HS-27A (cell line): ENCODE measurements around the gene MXRA7.
"Not testable (repeated sequence)": the region's sequence is repeated elsewhere in the genome, so short reads cannot be mapped to it uniquely, and the experiment has no call there.

Experiments
- DNase-seq: peaks from one replicate; pipeline ENCODE4 v3.0.0-alpha.2; 2012; ENCODE audit warnings: low read depth, missing footprints

The MXRA7 gene

DNA sequence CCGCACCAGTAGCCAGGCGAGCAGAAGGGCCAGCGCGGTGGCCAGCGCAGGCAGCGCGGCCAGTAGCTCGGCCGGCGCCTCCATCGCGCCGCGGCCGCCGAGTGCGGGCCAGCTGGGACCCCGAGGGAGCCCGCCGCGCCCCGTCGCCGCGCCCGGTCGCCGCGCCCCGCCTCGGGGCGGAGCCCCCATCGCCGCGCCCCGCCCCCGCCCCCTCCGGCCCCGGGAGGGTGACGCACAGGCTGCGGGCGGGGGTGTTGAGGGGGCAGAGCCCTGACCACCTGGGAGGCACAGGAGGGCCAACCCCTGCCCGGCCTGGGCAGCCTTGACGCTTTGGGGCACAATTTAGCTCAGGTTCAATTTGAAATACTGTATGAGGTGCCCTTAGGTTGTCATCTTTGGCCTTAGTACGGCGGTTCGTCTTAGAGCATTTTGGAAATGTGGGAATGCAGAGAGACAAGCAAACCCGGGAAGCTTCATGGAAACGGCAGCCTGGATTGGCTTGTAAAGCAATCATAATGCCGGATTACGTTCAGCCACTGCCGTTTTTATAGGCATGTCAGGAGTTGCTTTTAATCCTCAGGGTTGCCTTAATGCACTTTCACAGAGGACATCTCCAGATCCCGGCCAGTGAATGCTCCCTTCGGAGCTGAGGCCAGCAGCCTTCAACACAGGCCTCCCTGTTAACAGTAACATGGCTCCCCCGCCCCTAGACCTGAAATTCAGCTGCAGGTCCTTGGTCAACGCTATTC, at the start of gene MXRA7:
MXRA7 (minus strand) TSS at position 103 of the 749 bp plus-strand sequence; CDS start at position 84, 19 bp downstream.
- no peak for DNase-seq

GRCh38 chr17:76758570-76758969, 47.8 kb upstream of the MXRA7 start:
- no peak for DNase-seq

GRCh38 chr17:76757256-76757655, 46.5 kb upstream of the MXRA7 start:
- DNase-seq = no peak

DNA sequence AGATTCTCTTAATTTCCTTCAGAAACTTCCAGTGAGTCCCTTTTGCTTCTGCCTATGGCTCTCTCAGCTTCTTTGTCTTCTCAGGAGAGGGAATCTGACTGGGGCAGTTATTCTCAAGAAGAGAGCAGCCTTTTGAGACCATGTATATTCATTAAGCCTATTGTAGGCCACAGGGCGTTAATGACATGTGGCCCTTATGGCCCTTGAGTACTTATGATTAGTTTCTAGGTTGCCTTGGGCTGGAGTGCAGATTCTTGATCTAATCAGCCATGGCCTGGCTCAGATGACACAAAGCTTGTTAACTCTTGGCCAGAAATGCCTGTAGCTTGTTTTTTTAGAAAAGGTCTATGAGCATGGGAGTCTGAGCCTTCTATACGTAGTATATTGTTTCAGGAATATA, 44.5 kb upstream of the MXRA7 start:
- DNase-seq = no peak

- no peak for DNase-seq
Measured at GRCh38 chr17:76753061-76753961, 42.5 kb upstream of the MXRA7 start.

GRCh38 chr17:76752006-76752405, 41.2 kb upstream of the MXRA7 start:
- no peak for DNase-seq

GRCh38 chr17:76751416-76751993, 40.7 kb upstream of the MXRA7 start:
- no peak for DNase-seq

DNA sequence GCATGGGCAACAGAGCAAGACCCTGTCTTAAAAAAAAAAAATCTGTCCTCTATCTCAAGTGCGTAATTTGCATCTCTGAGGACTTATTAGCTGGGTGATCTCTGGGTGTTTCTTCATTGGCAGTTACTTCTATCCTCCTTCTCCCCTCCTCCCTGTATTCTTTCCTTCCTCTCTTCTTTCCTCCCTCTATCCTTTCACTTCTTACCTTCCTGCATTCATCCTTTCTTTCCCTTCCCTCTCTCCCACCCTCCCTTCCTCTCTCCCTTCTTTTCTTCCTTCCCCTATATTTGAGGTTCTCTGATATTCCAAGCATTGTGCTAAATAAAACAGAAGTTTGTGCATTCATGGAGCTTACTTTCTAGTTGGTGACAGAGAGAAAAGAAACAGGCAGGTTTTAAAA, 37.9 kb upstream of the MXRA7 start:
- no peak for DNase-seq

GRCh38 chr17:76747716-76748363, 37.1 kb upstream of the MXRA7 start:
- DNase-seq = no peak

DNA sequence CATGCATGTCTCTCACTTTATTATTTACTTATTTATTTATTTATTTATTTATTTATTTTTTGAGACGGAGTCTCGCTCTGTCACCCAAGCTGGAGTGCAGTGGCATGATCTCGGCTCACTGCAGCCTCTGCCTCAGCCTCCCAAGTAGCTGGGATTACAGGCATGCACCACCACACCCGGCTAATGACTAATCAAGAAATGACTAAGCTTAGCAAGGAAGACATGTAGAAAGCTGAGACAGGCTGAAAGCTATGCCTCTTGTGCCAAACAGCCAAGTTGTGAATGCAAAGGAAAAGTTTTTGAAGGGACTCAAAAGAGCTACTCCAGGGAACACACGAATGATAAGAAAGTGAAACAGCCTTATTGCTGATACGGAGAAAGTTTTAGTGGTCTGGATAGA, 35.0 kb upstream of the MXRA7 start:
- DNase-seq = not testable (repeated sequence)

GRCh38 chr17:76744747-76745146, 34.0 kb upstream of the MXRA7 start:
- DNase-seq = no peak

- DNase-seq = no peak
Measured at GRCh38 chr17:76742958-76743357, 32.2 kb upstream of the MXRA7 start.

- DNase-seq = no peak
Measured at GRCh38 chr17:76740329-76741118, 29.8 kb upstream of the MXRA7 start.

DNA sequence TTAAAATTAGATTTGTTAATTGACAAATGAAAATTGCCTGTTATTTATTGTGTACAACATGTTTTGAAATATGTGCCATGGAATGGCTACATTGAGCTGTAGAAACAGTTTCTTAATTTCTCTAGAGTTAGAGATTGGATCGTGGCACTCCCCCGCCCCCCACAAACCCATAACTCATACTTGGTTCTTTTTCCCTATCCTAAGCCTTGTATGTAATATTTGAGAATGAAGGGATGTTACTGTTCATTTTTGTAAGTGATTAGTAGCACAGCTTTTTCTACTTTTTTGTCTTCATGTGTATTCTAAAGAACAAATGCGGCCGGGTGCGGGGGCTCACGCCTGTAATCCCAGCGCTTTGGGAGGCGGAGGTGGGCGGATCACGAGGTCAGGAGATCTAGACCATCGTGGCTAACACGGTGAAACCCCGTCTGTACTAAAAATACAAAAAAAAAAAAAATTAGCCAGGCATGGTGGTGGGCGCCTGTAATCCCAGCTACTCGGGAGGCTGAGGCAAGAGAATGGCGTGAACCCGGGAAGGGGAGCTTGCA, 28.9 kb upstream of the MXRA7 start:
- not testable (repeated sequence) for DNase-seq

DNA sequence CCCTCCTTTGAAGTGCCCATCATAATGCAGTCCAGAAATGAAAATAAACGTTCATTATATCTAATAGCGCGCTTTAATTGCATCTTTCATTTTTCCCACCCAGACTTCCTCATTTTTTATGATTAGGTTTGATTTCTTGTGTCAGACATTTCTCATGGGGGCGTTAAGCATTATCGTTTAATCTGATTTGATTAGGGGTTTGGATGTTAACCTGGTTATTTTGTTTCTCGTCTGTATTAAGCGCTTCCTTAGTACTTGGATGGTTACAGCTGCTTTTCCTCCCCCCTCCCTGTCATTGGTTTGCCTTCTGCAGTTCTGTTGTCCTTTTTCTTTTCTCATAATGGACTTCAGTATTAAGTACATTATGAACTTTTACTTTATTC, 27.7 kb upstream of the MXRA7 start:
- DNase-seq = no peak

DNA sequence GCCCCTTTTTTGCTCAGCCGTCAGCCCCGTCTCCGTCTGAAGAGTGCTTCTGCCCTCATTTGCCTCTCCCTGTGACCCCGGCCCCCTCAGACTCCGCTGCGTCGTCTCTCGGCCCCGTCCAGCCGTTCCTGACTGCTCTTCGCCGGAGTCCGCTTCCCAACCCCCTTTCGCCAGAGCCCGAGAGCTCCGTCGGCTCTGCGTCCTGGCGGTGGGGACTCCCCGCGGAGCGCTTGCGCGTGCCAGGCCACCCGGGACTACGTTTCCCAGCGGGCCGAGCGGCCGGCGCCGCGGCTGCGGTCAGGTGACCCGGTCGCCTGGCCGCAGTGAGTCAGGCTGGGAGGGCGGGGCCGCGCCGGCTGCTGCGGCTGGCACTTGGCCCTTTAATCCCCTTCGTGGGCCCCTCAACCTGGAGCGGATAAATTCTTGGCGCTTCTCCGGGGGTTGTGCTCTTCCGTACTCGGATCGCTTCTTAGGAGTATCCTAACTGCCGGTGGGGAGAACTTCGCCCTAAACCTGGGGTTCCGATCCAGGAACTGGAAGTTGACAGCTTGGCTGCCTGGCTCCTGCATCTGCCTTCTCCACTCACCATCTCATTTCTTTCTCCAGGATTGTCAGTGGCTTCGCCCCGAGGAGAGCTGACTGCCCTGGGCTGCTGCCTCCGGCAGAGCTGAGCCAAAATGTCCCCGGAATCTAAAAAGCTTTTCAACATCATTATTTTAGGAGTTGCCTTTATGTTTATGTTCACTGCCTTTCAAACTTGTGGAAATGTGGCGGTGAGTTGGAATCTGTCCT, 27.1 kb upstream of the MXRA7 start, which contains the start of gene MFSD11:
MFSD11 (plus strand) TSS at position 444 of the 792 bp plus-strand sequence; CDS start at position 678, 234 bp downstream.
- no peak for DNase-seq

GRCh38 chr17:76737082-76737675, 26.4 kb upstream of the MXRA7 start, which contains the start of gene SRSF2:
Gene SRSF2, minus strand, starts transcription at chr17:76737331. Its CDS starts 171 bp downstream, at chr17:76737160.
- peak; percentile 75 for DNase-seq

DNA sequence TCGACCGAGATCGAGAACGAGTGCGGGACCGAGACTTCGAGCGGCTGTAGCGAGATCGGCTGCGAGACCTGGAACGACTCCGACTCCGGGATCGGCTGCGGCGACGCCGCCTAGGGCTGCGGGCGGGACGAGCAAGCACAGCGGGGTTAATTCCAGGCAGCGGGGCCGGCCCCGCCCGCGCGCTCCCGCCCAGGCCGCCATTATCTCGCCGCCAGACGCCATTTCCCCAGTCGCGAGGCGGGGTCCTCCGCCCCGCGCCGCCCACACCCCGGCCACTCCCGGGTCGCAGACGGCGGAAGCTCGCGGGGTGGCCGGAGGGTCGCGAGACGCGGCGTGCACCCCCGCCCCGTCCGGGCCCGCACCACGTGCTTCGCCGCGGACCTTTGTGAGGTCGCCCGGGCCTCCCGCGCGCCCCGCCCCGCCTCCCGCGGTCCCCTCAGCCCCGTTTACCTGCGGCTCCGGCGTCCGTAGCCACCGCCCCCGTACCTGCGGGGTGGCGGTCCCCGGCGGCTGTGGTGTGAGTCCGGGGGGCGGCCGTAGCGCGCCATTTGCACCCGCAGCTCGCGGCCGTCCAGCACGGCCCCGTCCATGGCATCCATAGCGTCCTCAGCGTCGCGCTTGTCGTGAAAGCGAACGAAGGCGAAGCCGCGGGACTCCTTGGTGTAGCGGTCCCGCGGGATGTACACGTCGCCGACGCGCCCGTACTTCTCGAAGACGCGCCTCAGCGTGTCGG, 25.8 kb upstream of the MXRA7 start:
- DNase-seq = no peak
